HG03159 (cell line): ENCODE data around the gene CAPN12.

Experiments
- ATAC-seq: cut with Tn5 transposase; IDR thresholded peaks from one replicate; pipeline ENCODE4 v1.9.1; 2021; ENCODE audit warnings: mild to moderate bottlenecking, moderate library complexity; ENCODE audit not compliant: unreplicated experiment

Gene CAPN12

DNA sequence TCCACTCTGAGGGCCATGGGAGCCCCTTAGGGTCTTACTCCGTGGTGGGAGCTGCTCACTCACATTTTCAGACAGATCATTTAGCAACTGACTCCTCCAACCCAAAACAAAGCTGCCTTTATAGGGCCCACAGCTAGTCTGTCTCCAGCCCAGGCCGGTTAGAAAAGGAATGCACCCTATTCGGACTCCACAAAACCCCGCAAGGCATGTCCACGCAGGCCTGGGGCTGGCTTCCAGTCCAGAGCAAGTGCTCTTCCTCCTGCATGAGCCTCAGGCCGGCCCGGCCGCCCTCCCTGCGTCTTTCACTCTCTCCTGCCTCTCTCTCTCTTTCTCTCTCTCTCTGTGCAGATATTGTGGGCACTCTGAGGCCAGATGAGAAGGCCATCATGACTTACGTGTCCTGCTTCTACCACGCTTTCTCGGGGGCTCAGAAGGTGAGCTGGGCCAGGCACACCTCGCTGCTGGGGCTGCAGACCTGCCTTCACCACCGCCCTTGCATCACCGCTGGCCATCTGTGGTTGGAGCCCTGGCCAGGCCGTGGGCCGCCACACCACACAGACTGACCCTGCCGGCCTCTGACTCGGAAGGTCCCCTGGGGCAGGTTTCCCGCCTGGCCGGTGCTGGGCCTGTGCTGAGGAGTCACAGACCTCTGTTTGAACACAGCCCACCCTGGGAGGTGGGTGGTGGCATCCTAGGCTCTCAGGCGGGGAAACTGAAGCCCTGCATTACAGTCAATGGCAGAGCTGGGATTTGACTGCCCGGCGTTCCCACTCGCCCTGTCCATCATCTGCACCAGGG, 33.1 kb downstream of the CAPN12 start:
- no peak for ATAC-seq

DNA sequence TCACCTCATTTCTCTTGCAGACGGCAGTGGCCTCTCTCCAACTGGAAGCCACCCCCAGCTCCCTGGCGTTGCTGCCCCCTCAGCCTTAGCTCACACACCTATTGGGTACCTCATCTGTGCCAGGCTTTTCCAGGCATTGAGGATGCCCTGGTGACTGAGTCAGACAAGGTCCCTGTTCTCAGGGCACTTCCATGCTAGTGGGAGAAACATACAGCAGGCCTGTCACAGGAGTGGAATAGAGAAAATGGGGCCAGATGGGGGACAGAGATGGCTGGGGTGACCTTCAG, 33.9 kb downstream of the CAPN12 start:
- ATAC-seq, result no peak

DNA sequence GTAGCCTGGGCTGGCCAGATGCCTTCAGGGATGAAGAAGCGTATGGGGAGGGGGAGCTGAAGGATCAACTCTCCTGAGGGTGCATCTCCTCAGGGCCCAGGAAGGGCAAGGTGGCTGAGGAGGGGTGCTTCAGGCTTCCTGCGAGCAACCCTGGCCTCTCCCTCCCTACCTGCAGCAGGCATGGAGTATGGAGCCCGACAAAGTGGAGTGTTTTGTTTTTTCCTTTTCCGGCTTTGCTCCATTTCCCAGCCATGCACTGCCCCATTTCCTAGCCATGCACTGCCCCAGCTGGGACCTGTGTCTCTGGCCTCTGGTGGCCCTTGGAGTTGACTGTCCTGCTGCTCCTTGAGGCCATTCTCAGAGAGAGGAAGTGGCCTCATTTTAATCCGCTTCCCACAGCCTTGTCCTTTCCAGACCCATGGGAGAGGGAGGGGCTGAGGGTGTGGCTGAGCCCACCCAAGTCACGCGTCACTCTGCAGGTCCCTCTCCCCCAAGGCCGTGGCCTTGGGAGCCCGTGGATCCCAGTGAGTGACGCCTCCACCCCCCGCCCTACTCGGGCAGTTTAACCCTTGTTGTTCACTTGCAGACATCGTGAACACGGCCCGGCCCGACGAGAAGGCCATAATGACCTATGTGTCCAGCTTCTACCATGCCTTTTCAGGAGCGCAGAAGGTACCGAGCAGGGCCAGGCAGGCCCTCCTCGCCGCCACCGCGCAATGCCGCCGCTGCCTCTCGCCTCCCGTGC, 34.4 kb downstream of the CAPN12 start:
- ATAC-seq, result no peak

DNA sequence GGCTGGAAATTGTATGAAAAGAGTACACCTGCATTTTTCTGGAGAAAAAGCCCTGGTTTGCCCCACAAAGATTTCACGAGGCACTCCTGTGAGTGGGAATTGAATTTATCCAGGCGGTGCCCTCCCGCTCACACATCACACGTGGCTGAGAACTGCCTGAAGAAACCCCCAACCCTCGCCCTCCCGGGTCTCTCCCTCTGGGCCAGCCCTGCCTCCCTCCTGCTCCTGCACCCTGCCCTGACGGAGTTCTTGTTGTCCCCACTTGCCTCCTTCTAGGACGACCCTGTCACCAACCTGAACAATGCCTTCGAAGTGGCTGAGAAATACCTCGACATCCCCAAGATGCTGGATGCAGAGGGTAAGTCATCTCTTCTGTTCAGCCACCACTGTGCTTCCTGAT, 35.2 kb downstream of the CAPN12 start:
- ATAC-seq, result no peak

DNA sequence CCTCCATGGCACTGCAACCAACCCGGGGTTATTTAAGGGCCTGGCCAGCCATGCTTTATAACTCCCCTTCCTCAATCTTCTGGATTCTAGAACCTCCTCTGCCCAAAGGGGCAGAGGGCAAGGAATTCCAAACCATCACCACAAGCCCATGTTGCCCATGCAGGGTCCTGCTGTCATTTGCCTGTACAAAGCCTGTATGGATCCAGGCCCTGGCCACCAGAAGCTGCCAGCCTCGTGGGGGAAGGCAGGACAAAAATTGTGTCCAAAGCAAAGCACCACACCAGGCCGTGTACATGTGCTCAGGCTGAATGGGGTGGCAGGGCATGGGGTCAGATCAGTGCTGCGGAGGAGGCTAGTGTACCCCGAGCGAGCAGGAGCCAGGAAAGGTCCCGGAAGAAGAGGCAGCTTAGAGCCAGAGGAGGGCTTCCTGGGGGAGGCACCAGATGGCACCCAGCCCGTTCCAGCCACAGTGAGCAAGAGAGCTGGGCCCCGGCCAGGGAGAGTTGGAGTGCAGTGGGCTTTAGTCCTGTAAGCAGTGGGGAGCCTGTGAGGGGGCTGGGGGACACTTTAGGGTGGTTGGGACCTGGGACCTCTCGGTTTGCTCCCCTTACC, 35.8 kb downstream of the CAPN12 start:
- no peak for ATAC-seq

DNA sequence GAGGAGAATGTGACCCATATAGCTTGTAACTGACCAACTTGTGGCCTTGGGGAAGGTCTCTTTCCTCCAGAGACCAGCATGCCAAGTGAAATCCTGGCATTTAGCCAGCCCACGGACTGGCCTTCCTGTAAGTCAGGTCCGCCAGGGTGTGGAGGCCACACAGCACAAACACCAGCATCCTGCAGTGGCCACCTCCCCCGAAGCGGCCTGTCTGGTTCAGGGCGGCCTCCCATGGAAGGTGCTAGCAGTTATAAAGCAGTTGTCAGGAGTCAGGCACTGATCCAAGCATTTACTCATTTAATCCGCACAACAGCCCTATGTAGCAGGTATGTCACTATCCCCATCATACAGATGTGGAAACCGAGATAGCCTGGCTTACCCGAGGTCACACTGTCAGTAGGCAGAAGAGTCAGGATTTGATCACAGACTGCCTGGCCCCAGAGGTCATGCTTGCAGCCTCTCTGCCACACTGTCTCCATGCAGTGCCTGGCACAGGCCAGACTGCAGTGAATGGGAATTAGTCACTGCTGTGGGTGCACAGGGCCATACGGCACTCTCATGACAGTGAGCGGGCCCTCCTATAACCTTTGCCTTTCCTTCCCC, 36.7 kb downstream of the CAPN12 start:
- ATAC-seq, result no peak

DNA sequence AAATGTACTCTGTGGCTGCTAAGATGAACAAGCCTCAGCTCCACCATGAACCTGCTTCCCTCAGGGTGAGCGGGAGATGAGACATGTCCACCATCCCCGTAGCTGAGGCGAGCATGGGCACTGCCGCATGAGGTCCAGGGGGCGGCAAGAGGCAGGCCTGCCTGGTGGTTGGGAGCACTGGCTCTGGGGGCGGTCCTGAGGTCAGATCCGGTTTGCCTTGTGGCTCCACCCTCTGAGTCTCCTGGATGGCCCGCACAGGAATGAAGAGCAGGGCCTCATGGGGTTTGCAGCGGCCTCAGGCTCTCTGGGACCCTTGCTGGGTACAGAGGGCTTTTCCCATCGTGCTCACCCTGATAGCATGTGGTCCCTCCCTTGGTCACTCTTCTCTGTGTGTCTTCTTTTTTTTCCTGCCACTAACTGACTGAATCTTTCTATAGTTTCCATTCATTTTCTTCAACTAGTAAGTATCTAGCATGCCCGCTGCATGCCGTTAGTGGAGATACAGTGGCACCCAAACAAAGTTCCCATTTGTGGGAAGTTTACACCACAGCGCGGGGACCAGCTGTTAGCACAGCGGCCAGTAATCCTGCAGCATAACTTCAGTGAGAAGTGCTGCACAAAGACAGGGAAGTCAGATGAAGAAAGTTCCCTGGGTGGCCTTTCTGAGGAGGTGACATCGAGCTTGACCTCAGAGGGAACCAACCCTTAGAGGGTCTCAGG, 37.3 kb downstream of the CAPN12 start:
- no peak for ATAC-seq

DNA sequence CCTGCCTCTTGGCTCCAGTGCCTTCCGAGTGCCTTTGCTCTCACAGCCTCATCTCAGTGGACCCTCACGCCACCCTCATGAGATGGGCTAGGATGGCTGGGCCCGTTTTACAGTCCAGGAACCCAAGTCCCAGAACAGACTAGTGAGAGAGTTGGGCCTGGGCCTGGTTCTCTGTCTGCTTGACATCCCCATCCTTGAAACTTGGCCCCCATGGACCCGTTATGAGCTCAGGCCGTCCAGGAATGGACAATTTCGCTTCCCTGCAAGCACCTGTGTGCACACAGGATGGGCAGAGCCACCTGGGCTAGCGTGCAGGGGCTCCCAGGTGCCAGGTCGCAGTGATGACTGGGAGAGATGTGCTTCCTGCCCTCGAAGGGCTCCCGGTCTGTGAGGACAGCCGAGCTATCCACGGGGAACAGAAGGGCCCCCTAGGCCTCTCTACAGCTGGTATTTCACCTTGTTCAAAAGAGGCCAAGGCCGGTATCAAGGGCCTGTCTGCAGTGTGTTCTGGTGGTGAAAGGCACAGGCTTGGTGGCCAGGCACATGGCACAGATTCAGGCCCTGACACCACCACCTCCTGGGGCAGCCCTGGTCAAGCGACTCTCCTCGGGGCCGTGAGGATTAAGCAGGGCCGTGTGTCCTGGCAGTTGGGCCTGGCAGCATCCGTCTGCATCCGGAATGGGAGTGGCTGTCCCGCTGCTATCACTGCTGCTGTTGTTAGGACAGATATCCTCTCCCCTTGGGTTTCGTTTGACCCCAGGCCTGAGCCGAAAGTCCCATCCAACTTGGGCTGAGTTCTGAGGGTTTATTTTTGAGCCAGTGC, 38.9 kb downstream of the CAPN12 start:
- ATAC-seq, result no peak

DNA sequence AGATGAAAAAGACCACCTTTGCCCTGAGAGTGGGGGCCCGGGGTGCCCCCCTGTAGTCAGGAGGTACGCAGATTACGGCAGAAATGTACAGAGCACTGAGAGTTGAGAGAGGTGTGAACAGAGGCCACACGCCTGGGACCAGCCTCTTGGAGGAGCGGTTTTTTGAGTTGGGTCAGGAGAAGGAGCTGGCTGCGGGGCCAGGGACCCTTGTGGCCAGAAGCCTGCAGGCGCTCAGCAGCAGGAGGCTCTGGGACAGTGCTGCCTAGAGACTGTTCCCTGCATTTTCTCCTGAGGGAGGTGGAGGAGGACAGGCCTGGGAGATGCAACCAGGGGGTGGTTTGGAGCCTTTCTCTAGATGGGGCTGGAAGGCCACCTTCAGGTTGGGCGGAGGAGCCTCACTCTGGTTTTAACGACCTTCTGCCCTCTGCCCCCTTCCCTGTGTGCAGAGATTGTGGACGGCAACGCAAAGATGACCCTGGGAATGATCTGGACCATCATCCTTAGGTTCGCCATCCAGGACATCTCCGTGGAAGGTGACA, 39.7 kb downstream of the CAPN12 start:
- no peak for ATAC-seq

DNA sequence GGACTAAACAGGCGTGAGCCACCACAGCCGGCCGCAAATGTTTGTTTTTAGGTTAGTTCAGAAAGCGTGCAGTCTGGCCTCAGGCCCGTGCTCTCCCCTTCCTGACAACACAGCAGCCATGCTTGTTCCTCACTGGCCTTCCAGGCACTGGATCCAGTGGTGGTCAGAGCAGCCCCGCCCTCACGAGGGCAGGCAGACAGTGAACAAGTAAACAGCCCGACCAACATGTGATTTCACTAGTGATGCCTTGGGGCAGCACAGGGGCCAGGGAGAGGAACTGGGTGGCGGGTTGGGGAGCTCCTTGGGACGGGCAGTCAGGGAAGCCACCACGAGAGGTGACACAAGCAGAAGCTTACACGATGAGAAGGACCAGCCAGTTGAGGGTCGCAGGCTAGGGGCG, 40.8 kb downstream of the CAPN12 start:
- no peak for ATAC-seq

DNA sequence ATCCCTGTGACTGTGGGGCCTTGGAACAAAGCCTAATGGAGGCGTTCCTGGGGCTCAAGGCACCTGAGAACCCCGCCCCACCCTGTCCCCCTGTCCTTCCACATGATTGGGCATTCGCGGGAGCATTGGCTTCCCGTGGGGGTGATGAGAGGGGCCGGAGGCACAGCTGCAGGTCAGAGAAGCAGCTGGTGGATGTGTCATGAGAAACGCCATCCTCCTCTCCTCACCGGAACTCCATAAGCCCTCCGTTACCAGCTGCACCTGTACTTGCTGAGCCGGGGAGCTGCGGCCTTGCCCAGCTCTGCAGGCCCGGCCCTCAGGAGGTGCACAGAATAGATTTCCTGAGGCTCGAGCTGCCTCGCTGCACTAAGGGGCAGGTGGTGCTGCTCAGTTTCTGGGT, 42.0 kb downstream of the CAPN12 start:
- ATAC-seq, result no peak

DNA sequence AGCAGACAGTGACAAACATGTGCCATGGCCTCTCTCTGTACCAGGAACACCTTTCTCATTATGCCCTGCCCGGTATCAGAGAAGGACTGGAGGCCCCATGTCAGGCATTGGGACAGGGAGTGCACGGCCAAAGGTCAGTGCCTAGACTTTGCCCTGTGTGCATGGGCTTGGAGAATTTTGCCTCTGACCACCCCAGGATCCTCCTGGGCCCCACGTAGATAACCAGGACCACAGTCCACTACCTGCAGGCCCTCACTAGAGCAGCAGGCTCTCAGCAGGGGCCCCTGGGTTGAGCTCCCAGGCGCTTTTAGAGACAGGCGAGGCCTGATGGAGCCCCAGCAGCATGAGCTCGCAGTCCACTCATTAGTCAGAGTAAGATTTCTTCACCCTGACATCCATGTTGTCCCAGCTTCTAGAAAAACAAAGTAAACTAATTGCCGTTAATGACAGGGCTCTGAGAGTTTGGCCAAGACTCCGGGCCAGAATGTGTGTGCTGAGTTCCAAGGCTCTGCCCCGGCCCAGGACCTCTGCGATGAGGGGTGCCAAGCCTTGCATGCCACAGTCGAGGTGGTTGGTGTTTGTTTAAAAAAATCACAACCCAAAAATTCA, 42.7 kb downstream of the CAPN12 start:
- ATAC-seq, result no peak

DNA sequence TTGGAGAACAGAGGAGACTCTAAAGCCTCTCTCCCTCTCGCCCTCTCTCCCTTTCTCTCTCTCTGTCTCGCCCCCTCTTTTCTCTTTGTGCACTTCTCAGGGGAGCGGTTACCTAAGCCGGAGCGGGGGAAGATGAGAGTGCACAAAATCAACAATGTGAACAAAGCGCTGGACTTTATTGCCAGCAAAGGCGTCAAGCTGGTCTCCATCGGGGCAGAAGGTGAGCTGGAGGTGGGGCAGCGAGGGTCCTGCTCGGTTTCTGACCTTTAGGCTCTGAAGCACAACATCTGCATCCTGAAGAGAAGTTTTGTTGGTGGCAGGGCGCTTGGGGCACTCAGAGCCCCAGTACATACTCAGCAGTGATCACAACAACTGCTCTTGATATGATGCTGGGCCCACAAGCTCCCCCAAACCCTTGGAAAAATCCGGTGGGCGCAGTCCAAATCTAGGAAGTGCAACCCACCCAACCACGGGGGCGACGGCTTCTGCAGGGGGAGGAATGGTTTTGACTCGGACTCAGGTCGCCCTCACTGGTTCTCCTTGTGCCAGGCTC, 43.3 kb downstream of the CAPN12 start:
- no peak for ATAC-seq

DNA sequence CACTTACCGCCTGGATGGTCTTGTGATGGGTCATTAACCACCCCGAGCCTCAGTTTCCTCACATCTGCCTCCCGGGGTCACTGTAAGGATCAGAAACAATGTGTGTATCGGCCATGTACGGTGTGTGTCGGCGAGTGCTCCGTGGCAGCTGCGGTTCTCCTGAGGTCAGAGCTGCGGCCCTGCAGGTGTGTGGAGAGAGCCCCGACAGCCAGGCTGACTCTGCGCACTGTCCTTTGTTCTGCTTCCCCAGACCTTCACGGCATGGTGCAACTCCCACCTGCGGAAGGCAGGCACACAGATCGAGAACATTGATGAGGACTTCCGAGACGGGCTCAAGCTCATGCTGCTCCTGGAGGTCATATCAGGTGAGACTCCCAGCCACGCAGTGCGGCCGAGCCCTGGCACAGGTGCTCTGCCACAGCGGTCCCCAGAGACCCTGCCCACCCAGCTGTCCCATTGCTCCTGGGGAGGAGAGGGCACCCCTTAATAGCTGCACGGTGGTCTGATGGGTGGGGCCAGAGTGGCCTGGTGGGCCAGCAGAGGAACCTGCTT, 43.8 kb downstream of the CAPN12 start:
- ATAC-seq, result no peak

DNA sequence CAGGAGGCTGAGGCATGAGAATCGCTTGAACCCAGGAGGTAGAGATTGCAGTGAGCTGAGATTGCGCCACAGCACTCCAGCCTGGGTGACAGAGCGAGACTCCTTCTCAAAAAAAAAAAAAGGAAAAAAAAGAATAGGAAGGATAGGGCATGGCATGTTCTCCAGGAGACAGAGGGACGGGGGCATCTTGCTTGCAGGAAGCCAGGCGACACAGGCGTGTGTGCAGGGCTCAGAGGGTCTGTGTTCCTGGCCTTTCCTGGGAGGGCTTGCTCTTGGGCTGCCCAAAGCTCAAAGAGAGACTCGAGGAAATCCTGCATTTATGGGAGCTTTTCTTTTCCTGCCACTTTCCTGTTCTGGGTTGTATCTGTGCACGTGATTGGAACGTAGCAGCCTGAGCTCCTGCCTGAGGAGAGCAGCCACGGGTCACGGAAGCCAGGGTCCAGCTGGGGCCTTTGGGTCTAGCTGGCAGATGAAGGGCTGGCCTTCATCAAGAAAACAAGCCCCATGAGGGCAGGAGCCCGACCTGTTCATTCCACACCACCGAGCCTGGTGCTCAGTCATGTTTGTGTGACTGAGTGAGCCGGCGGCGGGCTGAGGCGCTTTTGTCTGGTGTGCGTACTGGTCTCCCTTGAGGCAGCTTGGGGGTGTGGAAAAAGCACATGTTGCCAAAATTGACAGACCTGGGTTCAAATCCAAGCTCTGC, 44.5 kb downstream of the CAPN12 start:
- no peak for ATAC-seq

DNA sequence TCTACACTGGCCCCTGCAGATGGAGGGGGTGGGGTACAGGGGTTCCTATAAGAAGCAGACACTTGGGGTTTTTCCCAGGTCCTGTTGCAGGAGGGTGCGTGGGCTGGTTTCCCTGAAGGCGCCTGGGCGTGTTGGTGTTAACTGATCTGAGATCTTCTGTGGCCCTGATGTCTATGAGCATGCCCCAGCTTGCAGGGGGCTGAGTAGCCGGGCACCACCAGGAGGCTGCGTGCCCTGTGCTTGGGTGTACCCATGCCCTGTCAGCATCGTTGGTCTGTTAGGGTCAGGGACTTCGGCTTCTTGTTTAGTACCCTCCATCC, 45.3 kb downstream of the CAPN12 start:
- no peak for ATAC-seq

DNA sequence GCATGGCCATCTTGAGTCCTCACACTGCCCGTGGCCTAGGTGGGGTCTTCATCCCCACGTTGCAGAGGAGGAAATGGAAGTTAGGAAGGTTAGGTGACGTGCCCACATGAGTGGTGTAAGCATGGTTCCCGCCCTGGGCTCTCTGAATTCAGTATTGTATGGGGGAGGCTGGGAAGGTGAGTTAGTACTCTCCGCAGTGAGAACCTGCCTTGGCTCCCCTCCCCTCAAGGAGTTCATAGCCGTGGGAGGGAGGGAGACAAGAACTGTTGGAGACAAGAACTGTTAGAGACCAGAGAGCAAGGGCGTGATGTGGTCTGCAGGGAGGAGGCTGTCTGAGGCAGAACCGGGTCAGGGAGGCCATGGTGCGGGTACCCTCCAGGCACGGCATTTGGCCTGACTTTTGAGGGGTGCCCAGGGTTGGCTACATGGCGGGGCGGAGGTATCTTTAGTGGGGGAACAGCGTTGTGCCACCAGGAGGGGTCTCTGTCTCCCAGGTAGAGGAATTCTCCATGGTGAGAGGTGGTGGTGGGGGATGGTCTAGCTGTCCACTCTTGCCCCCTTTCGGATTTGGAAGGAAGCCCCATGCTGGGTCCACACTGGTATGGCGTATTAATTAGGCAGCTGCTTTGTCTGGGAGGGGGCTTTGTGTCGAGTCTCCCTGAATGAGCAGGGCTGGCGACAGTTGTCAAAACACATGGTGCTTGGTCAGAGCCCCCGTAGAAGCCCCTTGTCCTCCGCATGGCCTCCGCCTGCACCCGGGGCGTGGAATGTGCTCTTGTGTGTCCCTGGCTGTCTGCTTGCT, 45.8 kb downstream of the CAPN12 start:
- no peak for ATAC-seq

DNA sequence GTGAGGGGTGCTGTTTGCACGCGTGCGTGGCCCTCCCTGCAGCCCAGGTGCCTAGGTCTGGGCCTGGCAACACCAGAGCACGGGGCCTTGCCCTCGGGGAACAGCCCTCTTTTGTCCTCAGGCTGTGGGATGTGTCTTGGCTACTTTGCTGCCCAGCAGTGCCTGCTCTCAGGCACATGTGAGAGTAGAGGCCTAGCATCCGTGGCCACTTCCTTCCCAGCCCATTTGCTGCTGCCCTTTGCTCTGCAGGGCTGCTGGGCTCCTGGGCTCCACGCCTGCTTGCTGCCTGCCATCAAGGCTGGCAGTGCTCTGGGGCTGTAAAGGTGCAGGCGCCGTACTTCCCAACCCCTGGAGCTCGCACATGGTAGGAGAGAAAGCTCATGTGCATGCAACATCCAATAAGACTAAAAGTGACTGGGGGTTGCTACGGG, 46.6 kb downstream of the CAPN12 start:
- ATAC-seq, result no peak
